Peyer's patch (tissue), 4 donors: ENCODE data around the gene PTPN12.

Experiments used
- POLR2A ChIP-seq, 2 donors: fragments of 450-650 bp; IDR thresholded peaks; one replicate each; pipeline ENCODE4 v1.5.1; 2017; ENCODE audit warnings: antibody characterized with exemption in 2 of 2, mild to moderate bottlenecking in 2 of 2, moderate library complexity in 2 of 2
- TF ChIP-seq, protein P1 (sequence below), 6 experiments: fragments of 450-650 bp in 4 of 6; fragments of 200-600 bp in 2 of 6; sonication (generic) in 1 of 6; IDR thresholded peaks; one replicate each; pipeline ENCODE4 v1.5.1; 2017 to 2019; ENCODE audit warnings: antibody characterized with exemption in 6 of 6, mild to moderate bottlenecking in 3 of 6, moderate library complexity in 1 of 6

DNA sequence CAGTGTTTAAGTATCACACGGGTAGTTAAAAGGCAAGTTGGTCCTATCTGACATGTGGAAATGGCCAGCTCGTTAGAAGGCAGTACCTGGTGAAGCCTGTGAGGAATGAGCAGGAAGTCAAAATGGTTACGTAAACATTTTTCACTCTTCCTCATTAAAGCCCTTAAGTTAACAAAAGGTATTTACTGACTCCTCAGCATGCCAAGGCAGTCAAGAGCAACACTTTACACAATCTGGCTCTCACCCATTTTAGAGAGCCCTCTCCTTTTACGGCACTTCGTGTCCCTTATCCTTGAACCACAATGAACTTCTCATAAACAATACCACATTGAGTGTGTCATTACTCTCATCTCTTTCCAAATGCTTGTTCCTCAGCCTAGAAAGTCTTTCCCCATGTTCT, 148.1 kb downstream of the PTPN12 start:
- TF ChIP-seq, protein P1, sequence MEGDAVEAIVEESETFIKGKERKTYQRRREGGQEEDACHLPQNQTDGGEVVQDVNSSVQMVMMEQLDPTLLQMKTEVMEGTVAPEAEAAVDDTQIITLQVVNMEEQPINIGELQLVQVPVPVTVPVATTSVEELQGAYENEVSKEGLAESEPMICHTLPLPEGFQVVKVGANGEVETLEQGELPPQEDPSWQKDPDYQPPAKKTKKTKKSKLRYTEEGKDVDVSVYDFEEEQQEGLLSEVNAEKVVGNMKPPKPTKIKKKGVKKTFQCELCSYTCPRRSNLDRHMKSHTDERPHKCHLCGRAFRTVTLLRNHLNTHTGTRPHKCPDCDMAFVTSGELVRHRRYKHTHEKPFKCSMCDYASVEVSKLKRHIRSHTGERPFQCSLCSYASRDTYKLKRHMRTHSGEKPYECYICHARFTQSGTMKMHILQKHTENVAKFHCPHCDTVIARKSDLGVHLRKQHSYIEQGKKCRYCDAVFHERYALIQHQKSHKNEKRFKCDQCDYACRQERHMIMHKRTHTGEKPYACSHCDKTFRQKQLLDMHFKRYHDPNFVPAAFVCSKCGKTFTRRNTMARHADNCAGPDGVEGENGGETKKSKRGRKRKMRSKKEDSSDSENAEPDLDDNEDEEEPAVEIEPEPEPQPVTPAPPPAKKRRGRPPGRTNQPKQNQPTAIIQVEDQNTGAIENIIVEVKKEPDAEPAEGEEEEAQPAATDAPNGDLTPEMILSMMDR (IDR thresholded peaks at IDR 0.05): peak in 3 of 6 experiments; percentile 35 to 47 (median 39)
- TF ChIP-seq POLR2A (IDR thresholded peaks at IDR 0.05): no peak
